PFSK-1 (cell line): ENCODE measurements around the gene CGN.

Experiments
- FOXP2 ChIP-seq: optimal IDR thresholded peaks from 2 replicates; pipeline ENCODE3; 2011; ENCODE audit warnings: borderline replicate concordance, control low read depth, inconsistent platforms; ENCODE audit not compliant: insufficient read depth; ENCODE audit errors: extremely low read length, extremely low read depth
- POLR2AphosphoS5 ChIP-seq: IDR thresholded peaks from 2 replicates; pipeline ENCODE4 v1.6.1; 2012; ENCODE audit warnings: low read depth, mild to moderate bottlenecking, control low read depth, low read length, moderate library complexity
- REST ChIP-seq, 2 experiments: IDR thresholded peaks; 2 replicates each; pipeline versions ENCODE4 v1.6.1 to v1.8.0; 2011 to 2012; ENCODE audit warnings: low read depth in 2 of 2, low read length in 2 of 2, control low read depth in 1 of 2, inconsistent platforms in 1 of 2, mild to moderate bottlenecking in 1 of 2, moderate library complexity in 1 of 2; ENCODE audit not compliant: insufficient read depth in 1 of 2
- SIN3A ChIP-seq: IDR thresholded peaks from 2 replicates; pipeline ENCODE4 v1.6.1; 2012; ENCODE audit warnings: mild to moderate bottlenecking, low read length, moderate library complexity, borderline replicate concordance; ENCODE audit not compliant: insufficient read depth
- TAF1 ChIP-seq: IDR thresholded peaks from 2 replicates; pipeline ENCODE4 v1.6.1; 2012; ENCODE audit warnings: low read length, control low read depth, borderline replicate concordance; ENCODE audit not compliant: insufficient read depth

Gene CGN

GRCh38 chr1:151570819-151571218 is 59.6 kb downstream of the CGN start:
- TF ChIP-seq SIN3A (no peak), REST (IDR thresholded peaks at IDR 0.05; ENCODE audit: insufficient read depth in 1 of 2, low read depth in 2 of 2, low read length in 2 of 2) (no peak), POLR2AphosphoS5 (no peak), TAF1 (no peak), FOXP2 (no peak)

DNA sequence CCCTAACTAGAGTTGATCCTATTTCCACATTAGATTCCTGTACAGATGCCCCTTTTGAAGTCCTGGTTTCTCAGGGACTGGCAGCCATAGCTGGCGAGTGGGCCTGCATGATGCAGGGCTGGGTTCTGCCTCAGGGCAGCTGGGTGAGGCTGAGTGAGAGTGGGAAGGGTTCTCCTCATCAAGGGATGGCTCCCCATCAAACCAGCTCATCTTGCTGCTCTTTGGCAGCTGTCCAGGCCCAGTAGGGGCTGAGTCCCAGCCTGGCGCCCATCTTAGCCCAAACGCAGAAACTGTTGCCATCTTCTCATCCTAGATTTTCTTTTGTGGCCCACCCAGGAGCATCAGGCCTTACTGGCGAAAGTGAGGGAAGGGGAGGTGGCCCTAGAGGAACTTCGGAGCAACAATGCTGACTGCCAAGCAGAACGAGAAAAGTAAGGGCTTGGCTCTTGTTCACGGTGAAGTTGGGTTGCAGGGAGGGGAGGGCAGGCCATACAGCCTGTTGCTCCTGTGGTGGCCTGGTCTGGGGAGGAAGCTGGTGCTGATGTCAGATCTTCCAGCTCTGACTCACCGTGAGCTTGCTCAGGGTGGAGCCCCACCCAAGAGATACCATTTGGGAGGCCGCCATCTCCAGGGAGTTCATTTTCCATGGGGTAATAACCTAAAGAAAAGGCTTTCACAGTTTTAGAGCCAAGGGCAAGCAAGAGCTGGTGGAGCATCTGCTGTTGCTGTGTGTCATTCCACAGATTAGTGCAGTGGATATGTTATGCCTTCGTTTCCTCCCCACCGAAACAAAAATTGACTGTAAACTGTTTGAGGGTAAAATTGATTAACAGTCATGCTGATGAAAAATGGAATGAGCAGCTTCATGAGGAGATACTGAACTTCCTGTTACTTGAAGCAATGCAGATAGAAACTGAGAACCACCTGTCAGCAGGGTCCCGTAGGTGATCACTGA is 63.7 kb downstream of the CGN start:
- TF ChIP-seq TAF1 (no peak), REST (IDR thresholded peaks at IDR 0.05; ENCODE audit: insufficient read depth in 1 of 2, low read depth in 2 of 2, low read length in 2 of 2) (no peak), POLR2AphosphoS5 (no peak), FOXP2 (no peak), SIN3A (no peak)

GRCh38 chr1:151577173-151577572 is 66.0 kb downstream of the CGN start:
- TF ChIP-seq POLR2AphosphoS5 (no peak), REST (IDR thresholded peaks at IDR 0.05; ENCODE audit: insufficient read depth in 1 of 2, low read depth in 2 of 2, low read length in 2 of 2) (no peak), TAF1 (no peak), SIN3A (no peak), FOXP2 (no peak)

DNA sequence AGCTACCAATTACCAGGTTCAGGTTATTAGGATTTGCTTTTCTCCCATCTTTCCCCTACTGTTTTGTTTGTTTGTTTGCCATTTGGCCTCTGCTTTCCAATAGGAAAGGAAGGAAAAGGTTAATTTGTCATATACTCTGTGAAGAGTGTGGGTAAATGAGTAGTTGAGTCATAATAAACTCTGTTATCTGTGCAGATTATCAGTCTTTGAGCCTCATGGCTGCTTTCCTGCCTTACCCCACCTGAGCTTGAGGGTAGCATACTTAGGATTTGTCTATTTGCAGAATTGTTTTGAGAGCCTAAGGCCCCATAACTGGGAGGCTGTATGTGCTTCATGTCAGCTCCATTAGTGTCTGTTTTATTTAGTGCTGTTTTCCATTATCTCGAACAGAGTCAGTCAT is 67.8 kb downstream of the CGN start:
- TF ChIP-seq REST (IDR thresholded peaks at IDR 0.05; ENCODE audit: insufficient read depth in 1 of 2, low read depth in 2 of 2, low read length in 2 of 2) (no peak), FOXP2 (no peak), SIN3A (no peak), POLR2AphosphoS5 (no peak), TAF1 (no peak)
